ENCODE data around the gene SCYL3.

SCYL3 gene

GRCh38 chr1:169884634-169885033 lies 9.1 kb downstream of the SCYL3 start:
- no peak for DNase-seq (ENCODE audit: extremely low spot score)
- ChIA-PET CTCF (interaction anchor here (0.6 kb wide), 1 partner anchor 145 kb away, joined by 3 read pairs; no protein-coding TSS in a partner anchor), POLR2A (interaction anchor here (1.1 kb wide), 1 partner anchor 9 kb away, joined by 4 read pairs; the partner anchor contains the start of gene SCYL3)
- TF ChIP-seq TARDBP (IDR thresholded peaks at IDR 0.05) = no peak
- TF ChIP-seq ZNF384 (IDR thresholded peaks at IDR 0.05) = no peak
- TF ChIP-seq FOXM1 (IDR thresholded peaks at IDR 0.05; ENCODE audit: borderline replicate concordance) = no peak

GRCh38 chr1:169882039-169882511 lies 11.6 kb downstream of the SCYL3 start:
- no peak for DNase-seq (ENCODE audit: extremely low spot score)
- POLR2A ChIA-PET = no interaction called here
- CTCF ChIA-PET = interaction anchor here (0.6 kb wide), 1 partner anchor 643 kb away, joined by 6 read pairs; no protein-coding TSS in a partner anchor
- TF ChIP-seq NFRKB (IDR thresholded peaks at IDR 0.05) (no peak), CTBP1 (IDR thresholded peaks at IDR 0.05; ENCODE audit: borderline replicate concordance) (no peak), L3MBTL2 (conservative IDR thresholded peaks at IDR 0.05) (no peak), FOXK2 (IDR thresholded peaks at IDR 0.05) (no peak), LEF1 (IDR thresholded peaks at IDR 0.05; ENCODE audit: borderline replicate concordance) (no peak), ELF4 (IDR thresholded peaks at IDR 0.05) (no peak), SUZ12 (IDR thresholded peaks at IDR 0.05) (no peak), FOXM1 (IDR thresholded peaks at IDR 0.05; ENCODE audit: borderline replicate concordance) (no peak), FOXA1 (IDR thresholded peaks at IDR 0.05) (no peak), SP1 (IDR thresholded peaks at IDR 0.05) (no peak), BHLHE40 (IDR thresholded peaks at IDR 0.05; ENCODE audit: borderline replicate concordance) (no peak), HDGF (IDR thresholded peaks at IDR 0.05; ENCODE audit: borderline replicate concordance) (no peak), ZNF384 (IDR thresholded peaks at IDR 0.05) (no peak), TARDBP (IDR thresholded peaks at IDR 0.05) (no peak), ARNT (IDR thresholded peaks at IDR 0.05) (no peak), PKNOX1 (IDR thresholded peaks at IDR 0.05) (no peak)

DNA sequence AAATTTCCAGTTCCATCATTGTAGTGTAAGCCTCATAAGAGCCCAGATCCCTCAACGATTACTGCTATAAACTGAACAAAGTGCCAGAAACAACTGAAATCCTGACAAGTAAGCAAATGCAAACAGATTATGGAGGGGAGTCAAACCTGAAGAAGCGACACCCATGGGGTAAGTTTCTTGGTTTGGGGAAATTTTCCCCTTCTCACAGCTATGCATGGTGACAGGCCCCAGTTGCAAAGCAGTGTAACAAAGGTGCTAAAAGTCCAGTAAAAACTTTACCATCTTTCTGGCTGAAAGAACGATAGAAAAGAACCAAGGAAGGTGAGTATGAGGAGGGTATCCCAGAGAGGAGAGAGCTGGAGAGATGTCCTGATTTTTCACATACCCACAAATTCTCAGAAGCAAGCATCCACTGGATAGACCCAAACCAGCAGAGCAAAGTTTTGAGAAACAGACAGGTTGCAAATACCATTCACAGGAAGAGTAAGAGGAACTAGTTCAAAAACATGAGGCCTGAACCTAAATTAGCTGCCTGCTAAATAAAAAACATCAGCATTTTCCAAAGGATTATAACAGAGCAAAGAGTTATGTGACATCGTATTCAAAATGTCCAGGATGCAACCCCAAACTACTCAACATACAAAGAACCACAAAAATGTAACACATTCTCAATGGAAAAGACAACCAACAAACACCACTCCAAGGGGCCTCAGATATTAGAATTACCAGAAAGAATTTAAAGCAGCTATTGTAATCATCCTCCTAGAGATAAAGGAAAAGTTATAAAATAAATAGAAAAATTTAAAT lies 14.5 kb downstream of the SCYL3 start:
- no peak for TF ChIP-seq ARNT (IDR thresholded peaks at IDR 0.05)
- TF ChIP-seq SUZ12 (IDR thresholded peaks at IDR 0.05) = no peak
- TF ChIP-seq PKNOX1 (IDR thresholded peaks at IDR 0.05) = no peak
- no peak for TF ChIP-seq ZNF384 (IDR thresholded peaks at IDR 0.05)
- TF ChIP-seq NFRKB (IDR thresholded peaks at IDR 0.05) = no peak
- no peak for TF ChIP-seq ELF4 (IDR thresholded peaks at IDR 0.05)
- no peak for TF ChIP-seq TARDBP (IDR thresholded peaks at IDR 0.05)
- no peak for DNase-seq (ENCODE audit: extremely low spot score)
- CTCF ChIA-PET = no interaction called here
- POLR2A ChIA-PET = interaction anchor here (0.8 kb wide), 1 partner anchor 14 kb away, joined by 3 read pairs; no protein-coding TSS in a partner anchor

DNA sequence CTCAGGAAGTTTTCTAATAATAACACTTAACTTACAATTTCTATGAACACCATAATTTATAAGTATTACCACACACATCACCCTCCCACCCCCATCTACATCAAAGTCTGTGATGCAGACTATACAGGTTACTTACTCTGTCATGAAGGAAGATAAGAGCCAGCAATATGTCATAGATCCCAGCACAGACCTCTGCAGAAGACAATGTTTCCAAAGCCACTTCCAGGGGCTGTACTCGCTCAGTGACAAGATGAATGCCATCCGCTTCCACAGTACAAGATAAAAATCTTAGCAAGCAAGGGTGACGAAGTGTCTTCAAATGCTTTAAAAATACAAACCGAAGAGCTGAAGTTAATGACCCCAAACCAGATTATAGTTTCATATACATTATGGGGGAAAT lies 15.2 kb downstream of the SCYL3 start:
- TF ChIP-seq LEF1 (IDR thresholded peaks at IDR 0.05; ENCODE audit: borderline replicate concordance) (no peak), FOXM1 (IDR thresholded peaks at IDR 0.05; ENCODE audit: borderline replicate concordance) (no peak), SP1 (IDR thresholded peaks at IDR 0.05) (no peak), FOXA1 (IDR thresholded peaks at IDR 0.05) (no peak), L3MBTL2 (conservative IDR thresholded peaks at IDR 0.05) (no peak), SUZ12 (IDR thresholded peaks at IDR 0.05) (no peak), NFRKB (IDR thresholded peaks at IDR 0.05) (no peak), ARNT (IDR thresholded peaks at IDR 0.05) (no peak)
- ChIA-PET CTCF (no interaction called here), POLR2A (interaction anchor here (0.8 kb wide), 1 partner anchor 15 kb away, joined by 3 read pairs; no protein-coding TSS in a partner anchor)
- DNase-seq (ENCODE audit: extremely low spot score) = no peak

DNA sequence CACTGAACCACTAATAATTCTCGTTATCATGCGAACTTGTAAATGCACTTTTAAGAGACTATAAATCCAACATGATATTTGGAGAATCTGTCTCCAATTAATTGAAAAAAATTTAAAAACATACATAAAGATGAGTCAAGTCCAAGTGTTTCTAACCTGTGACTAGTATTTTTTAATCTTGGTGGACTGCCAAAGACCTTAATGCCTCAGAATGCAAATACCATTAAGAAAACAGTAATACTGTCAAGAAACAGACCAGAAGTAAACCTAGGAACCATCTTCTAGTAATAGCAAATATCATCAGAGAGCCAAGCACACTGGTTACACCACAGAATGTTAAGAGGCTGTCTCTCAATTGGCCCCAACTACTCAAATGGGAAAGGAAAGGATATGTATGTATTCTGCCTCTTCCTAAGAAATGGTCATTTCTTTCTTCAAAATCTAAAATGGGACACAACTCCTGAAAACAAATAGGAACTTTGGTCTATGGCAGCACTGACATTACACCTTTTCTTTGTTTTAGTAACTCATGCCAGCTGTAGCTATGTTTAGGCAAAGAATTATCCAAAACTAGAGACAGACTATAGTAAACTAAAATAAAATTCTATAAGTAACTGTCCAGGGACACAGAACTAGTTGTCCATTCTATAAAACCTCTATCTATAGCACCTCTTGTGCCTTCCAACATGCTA lies 15.8 kb downstream of the SCYL3 start:
- ChIA-PET CTCF (no interaction called here), POLR2A (no interaction called here)
- TF ChIP-seq SUZ12 (IDR thresholded peaks at IDR 0.05) (no peak), L3MBTL2 (conservative IDR thresholded peaks at IDR 0.05) (no peak), FOXM1 (IDR thresholded peaks at IDR 0.05; ENCODE audit: borderline replicate concordance) (no peak)
- no peak for DNase-seq (ENCODE audit: extremely low spot score)

DNA sequence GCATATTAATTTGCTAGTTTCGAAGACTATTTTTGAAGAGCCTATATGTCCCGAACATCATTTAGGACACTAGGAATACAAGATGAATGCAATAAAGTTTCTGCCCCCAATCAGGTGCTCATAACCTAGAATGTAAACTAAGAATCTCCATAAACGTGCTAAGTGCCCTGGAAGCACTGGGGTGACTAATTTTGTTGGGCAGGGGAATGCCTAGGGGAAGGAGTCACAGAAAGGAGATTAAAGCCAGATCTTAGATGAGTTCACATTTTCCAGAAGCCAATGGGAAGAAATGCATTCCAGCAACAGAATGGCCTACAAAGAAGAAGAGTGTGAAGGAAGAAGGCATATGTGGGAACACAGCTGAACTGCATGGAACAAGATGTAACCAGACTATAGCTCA lies 19.5 kb downstream of the SCYL3 start:
- TF ChIP-seq L3MBTL2 (conservative IDR thresholded peaks at IDR 0.05) (no peak), FOXK2 (IDR thresholded peaks at IDR 0.05) (no peak), NFRKB (IDR thresholded peaks at IDR 0.05) (no peak), SUZ12 (IDR thresholded peaks at IDR 0.05) (no peak), CTBP1 (IDR thresholded peaks at IDR 0.05; ENCODE audit: borderline replicate concordance) (no peak), LEF1 (IDR thresholded peaks at IDR 0.05; ENCODE audit: borderline replicate concordance) (no peak), PKNOX1 (IDR thresholded peaks at IDR 0.05) (no peak), FOXA1 (IDR thresholded peaks at IDR 0.05) (no peak), BHLHE40 (IDR thresholded peaks at IDR 0.05; ENCODE audit: borderline replicate concordance) (no peak), SP1 (IDR thresholded peaks at IDR 0.05) (no peak), FOXM1 (IDR thresholded peaks at IDR 0.05; ENCODE audit: borderline replicate concordance) (no peak), TARDBP (IDR thresholded peaks at IDR 0.05) (no peak), ARNT (IDR thresholded peaks at IDR 0.05) (no peak), ELF4 (IDR thresholded peaks at IDR 0.05) (no peak), HDGF (IDR thresholded peaks at IDR 0.05; ENCODE audit: borderline replicate concordance) (no peak)
- CTCF ChIA-PET = no interaction called here
- POLR2A ChIA-PET = no interaction called here
- no peak for DNase-seq (ENCODE audit: extremely low spot score)
